ENCODE data around the gene TBC1D1. TPM values are rescaled to one million over a fixed set of nuclear protein-coding genes. Genes with fewer than 3 reads are reported as not detected.

Gene TBC1D1
- total RNA-seq, 2 experiments from 2014 or later: 84.9 to 89.0 TPM

DNA sequence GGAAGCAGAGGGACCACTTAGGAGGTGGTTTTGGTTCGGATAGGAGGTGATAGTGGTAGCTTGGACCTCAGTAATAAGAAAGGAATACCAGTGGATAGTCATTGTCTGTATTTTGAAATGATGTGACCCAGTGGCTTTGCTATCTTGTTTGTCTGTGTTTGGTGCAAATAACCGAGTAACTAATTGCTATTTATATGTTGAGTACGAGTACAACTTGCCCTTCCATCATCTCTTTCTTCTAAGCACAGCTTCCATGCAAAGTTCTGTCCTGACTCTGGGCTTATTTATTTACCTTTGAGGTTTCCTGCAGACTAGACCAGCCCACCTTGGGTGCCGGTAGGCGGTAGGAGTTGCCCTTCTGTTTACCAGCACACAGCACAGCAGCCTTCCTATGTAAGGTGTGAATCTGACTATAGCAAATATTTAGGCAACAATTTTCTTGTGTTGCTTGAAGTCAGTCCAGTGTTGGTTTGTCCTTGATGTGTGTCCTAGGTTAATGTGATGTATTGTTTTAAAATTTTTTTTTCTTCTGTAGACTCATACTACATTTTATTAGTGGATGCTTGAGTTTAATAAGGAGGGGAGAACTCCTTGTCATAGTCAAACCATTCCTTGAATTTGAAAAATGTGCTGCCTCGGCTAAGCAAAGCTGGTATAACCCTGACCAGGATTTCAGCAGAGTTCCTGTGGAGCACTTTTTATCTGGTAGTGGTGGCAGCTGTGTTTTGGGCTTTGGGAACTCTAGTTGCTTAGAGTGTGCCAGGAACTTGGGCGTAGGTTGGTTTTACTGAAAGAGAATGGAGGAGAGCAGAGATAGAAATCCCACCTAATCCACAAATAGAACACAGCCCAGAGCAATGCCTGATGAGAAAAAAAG, 91.2 kb downstream of the TBC1D1 start:
- POLR2A ChIA-PET: no interaction called here
- CTCF ChIA-PET: interaction anchor here (1.0 kb wide), 1 partner anchor 53 kb away, joined by 3 read pairs; no protein-coding TSS in a partner anchor

DNA sequence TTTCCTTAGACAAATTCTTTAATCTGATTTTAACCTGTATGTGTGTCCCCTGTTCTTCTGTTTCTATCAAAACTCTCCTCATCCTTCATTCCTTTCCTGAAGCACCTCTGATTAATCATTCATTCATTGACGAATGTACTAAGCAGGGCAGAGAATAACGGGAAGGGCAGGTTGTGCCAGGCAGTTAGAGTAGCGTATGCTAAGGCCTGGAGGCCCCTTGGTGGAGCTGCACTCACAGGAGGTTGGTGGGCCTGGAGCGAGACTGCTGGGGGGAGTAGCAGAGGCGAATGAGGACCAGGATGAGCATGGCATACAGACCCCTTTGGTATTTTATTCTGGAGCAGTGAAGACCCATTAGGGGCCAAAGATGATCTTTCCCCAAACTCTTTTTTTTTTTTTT, 91.9 kb downstream of the TBC1D1 start:
- POLR2A ChIA-PET: no interaction called here
- CTCF ChIA-PET: no interaction called here

DNA sequence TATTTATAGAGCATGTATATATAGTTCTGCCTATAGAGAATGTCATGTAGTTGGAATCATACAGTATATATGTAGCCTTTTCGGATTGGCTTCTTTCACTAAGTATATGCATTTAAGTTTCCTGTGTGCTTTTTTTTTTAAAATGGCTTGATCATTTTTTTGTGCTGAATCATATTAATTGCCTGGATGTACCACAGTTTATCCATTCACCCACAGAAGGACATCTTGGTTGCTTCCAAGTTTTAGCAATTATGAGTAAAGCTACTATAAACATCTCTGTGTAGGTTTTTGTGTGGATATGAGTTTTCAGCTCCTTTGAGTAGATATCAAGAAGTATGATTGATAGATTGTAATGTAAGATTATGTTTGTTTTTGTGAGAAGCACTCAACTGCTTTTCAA, 93.1 kb downstream of the TBC1D1 start:
- ChIA-PET POLR2A (no interaction called here), CTCF (no interaction called here)

DNA sequence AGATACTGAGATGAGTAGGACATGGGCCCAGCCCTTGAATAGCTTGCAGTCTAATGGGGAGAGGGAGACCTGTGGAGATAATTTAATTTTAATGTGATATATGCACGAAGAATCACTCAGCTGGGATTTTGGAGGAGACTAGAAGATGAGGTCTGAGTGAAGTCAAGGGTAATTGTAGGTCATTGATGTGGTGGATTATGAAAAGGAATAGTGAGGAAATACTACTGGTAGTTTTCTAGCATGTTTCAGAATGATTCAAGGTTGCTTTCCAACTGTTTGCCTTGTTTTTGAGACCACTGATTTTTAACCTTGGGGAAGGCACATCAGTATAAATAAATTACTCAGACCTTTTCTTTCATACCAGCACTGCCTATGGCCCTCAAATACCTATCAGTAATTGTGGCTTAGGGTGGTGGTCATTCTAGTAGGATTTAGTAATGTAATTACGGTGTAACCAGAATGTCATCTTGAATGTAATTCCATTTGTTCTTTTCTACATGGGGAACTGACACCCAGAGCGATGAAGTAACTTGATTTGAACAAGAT, 94.9 kb downstream of the TBC1D1 start:
- POLR2A ChIA-PET: no interaction called here
- CTCF ChIA-PET: no interaction called here

DNA sequence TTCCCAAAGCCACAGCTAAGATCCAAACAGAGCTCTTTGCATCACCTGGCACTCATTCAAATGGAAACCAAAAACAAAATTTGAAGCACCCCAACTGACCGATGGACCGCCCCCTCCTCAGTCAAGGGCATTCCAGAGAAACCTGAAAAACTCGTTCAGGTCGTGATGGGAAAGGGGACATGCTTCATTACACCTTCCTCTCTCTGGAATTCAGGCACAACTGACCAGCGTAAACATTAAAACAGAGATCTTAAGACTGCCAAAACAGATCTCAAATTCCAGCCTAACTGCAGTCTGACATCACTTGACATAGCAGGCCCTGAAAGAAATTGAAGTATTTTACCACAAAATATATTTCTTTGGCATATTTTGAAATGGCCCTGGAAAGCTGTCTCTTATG, 97.8 kb downstream of the TBC1D1 start:
- CTCF ChIA-PET: no interaction called here
- POLR2A ChIA-PET: no interaction called here

DNA sequence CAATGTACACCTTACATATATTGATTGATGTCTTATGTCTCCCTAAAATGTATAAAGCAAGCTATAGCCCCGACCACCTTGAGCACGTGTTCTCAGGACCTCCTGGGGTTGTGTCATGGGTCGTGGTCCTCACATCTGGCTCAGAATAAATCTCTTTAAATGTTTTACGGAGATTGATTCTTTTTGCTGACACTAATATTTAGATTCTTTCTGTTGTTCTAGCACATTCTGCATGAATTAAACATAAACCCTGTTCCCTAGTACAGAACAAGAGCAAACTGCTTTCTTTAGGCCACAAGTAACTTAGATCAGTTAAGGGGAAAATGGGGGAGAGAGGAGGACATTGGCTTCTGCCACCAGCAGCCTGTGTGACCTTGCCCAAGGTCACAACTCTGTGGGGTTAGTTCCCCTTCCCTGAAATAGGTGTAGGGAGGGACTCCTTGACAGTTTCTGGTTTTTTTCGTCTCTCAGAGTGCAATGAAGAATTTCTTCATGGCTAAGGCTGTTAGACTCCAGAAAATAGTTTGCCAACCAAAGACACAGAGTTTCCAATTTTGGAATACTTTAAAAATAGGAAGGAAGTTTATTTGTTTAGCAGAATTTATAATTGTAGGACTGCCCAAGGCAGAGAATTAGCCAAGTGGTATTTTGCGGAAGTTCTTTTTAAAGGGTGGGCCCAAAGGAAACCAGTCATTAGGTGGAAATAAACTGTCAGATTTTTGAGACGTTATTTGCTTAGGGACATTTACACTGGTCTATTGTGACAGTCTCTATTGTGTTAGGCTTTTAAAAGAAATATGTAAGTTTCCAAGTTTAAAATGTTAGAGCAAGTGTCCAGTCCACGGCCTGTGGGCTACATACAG, 98.7 kb downstream of the TBC1D1 start:
- ChIA-PET POLR2A (no interaction called here), CTCF (no interaction called here)

DNA sequence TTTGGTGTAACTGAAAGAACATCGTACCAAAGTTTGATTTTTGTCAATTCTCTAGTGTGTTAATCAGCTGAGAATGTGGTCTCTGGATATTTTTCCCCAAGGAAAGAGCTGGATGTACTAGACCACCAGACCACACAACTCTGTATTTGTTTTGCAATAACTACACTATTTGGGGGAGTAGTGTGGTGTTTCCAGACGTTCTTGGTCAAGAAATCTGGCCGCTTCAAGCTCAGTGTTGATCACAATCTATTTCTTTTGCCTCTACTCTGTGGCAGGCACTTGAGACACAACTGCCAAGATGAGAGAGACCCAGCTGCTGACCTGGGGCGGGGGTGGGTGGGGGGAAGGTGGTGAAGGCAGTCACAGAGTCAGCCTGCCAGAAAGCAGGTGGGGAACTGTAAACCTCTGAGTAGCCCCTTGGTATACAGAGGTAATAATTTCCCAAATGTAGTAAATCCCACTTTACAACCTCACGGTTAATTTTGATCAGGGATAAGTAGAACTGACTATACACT, 99.9 kb downstream of the TBC1D1 start:
- ChIA-PET POLR2A (no interaction called here), CTCF (no interaction called here)

DNA sequence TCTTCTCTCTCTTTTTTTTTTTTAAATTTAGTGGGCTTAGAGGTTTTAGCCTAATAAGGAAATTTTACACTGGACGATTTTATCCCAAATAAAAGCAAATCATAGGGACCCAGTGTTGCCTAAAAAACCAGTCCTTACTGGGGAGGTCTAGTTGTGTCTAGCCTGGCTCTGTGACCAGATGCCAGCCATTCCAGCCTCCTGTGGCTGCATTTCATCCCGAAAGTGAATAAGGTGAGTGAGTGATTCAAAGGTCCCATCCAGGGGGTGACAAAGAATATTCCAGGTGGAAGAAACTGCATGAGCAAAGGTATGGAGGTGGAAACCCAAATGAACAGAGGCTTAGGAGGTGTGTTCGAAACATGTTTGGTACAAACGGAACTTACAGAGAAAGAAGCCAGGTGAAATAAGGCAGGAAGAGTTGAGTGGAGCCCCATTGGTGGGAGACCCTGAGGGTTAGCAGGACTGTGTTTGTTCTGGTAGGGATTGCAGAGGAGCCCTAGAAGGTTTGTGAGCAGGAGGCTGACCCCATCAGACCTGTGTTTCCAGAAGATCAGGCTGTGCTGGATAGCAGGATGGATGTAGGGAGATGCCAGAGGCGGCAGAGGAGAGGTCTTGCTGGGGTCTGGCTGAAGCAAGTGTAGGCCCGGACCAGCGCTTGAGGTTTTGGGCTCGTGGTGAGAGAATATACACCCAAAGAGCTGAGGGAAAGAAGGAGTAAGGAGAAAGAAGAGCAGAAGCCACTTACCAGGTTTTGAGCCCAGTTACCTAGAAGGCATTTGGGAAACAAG, 100.9 kb downstream of the TBC1D1 start:
- CTCF ChIA-PET: no interaction called here
- POLR2A ChIA-PET: no interaction called here

DNA sequence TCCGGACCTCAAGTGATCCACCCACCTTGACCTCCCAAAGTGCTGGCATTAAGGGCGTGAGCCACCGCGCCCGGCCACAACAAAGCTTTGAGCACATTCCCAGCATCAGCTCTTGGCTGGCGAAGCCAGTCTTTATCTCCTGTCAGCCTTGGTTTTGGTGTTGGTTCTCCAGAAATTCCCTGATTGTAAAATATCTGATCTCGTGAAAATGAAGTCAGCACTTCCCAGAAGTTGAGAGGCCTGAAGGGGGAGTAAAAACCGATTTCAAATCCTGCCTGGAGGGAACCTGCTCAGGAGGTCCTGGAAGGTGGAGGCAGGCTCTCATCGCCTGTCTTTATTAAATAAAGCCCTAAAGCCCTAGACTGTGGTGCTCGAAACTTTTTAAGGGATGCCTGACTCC, 102.9 kb downstream of the TBC1D1 start:
- POLR2A ChIA-PET: no interaction called here
- CTCF ChIA-PET: no interaction called here

DNA sequence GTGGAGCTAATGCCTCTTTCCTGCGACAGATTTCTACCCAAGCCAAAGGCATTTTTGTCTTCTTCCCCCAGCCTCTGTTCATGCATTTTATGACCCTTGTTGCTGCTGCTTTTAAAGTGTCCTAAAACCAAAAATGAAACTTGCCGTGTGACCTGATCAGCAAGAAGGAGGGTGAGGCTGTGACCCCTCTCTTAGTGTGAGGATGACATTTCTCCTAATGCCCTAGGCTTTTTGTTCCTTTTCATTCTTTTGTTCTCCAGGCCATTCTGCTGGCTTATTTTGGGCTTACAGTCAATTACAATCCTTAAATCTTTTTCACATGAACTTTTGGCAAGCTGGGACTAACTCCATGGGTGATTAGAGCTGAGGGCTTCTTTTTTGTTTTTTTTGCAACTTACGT, 103.7 kb downstream of the TBC1D1 start:
- ChIA-PET POLR2A (no interaction called here), CTCF (no interaction called here)

DNA sequence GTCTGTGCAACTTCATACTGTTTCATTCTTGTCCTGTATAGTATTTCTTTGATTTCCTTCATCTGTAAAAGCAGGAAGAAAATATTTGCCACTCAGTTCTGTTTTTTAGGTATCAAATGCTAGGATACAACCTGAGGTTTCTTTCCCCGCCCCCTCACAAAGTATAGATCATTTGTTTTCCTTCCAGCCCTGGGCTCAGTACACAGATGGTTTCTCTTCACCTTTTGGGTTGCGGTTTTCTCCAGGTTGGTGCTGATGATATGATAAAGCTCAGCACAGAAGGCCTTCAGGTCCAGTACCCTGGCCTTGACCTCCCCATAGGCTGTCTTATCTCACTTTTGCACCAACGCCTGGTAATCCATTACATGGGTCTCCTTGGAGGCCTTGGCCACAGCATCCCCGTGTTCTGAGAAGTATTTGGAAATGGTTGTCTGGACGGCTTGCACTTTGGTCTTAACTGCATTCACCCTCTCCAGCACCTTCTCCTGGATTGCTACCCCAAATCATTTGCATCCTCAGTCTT, 104.5 kb downstream of the TBC1D1 start:
- ChIA-PET CTCF (no interaction called here), POLR2A (no interaction called here)

DNA sequence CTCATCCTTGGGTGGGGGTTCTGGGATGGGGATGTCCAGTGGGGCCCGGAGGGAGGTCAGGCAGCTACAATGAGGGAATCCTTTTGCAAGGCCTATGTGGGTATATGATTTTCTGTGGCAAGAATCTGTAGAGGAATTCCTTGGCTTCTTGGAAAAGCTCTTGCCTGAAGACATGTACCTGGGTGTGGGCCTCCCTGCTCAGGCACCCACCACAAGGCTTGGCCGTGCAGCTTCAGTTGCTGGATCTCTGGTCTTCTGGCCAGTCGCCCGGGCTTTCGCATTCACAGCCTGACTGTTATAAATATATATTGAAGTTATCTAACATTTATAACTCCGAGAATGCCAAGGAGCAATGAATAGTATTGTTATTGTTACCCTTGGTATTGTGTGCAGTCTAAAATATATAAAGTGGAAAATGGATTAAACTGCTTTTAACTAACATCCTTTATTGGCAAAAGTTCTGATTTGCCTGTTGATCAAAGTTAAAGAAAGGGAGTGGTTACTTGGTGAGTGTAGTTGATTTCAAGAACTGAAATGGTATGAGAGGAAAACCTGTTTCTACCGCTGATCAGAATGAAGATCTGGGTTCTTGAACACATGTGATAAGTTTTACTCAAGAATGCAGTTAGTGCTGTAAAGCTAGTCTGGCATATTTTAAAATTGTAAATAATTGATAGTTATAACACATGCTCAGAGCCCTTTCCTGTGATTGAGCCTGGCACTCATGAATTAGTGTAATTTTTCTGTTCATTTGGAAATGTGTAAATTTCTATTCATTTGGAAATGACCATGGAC, 105.3 kb downstream of the TBC1D1 start:
- ChIA-PET CTCF (interaction anchor here (1.8 kb wide), 1 partner anchor 18 kb away, joined by 5 read pairs; no protein-coding TSS in a partner anchor), POLR2A (no interaction called here)

DNA sequence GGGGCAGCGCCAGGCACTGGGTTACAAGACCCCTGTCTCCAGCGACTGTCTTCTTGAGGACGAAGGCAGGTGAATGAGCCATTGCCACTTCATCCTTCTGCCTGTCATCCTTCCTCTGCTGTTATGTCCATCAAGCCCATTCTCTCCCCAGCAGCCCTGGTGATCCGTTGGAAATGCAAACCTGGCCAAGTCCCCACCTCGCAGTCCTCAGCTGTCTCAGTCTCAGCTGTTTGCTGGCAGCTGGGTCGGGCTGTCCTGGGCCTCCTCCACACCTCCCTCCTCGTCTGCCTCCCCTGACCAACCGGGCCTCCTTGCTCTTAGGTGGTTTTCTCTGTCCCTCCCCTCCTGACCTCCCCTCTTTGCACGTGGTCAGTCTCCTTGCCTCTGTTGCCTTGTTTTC, 107.3 kb downstream of the TBC1D1 start:
- POLR2A ChIA-PET: no interaction called here
- CTCF ChIA-PET: interaction anchor here (1.8 kb wide), 1 partner anchor 20 kb away, joined by 5 read pairs; no protein-coding TSS in a partner anchor

DNA sequence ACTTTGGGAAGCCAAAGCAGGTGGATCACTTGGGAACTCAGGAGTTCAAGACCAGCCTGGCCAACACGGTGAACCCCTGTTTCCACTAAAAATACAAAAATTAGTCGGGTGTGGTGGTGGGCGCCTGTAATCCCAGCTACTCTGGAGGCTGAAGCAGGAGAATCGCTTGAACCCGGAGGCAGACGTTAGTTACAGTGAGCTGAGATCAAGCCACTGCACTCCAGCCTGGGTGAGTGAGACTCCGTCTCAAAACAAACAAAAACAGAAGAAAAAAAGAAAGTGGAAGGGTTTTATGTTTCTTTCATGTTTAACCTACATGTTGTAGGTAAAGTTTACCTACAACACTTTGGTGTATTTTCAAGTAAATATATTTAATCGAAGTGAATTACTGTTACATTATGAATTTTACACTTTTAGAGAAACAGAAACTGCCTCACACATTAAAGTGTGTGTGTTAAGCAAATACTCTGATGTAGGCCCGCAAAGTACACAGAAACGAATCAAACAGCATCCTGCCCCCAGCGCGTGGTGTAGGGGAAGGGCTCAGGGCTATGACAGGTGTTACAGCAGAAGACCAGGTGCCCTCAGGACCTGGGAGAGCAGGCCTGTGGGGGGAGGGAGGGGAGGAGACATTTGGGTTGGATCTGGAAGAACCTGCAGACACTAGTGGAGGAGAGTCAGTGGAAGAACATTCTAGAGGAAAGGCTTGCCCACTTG, 108.3 kb downstream of the TBC1D1 start:
- ChIA-PET CTCF (no interaction called here), POLR2A (no interaction called here)

DNA sequence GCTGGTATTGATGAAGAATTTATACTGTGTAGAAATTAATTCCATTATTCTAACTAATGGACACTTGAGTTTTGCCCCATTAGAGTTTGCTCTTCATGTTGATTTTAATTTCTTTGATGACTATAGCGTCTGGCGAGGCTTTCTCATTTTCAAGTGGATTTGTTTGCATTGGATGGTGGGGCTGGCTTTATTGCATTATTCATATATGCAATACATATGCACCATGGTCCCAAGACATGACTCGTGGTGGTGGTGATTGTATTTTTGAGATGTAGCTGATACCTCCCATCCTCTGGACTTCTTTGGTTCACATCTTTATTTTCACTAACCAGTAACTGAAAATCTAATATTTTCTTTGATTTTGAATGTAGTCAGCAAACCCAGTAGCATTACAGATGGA, 109.1 kb downstream of the TBC1D1 start:
- POLR2A ChIA-PET: no interaction called here
- CTCF ChIA-PET: no interaction called here

DNA sequence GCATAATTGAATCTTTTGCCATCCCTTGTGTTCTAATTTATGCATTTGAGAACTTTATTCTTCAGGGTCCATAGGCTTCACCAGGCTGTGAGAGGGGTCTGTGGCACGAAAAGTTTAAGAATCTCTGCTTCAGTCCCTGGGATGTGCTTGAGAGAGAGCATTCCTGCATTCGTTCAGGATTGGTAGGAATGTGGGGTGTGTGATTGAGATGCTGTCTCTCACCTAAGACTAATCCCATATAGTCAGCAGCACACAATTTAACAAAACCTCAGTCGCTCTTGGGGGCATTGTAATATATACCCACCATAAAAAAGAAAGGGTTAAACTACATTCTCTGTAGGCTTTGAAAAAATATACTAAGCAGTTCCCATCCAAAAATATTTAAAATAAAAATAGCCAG, 111.0 kb downstream of the TBC1D1 start:
- ChIA-PET CTCF (no interaction called here), POLR2A (no interaction called here)

DNA sequence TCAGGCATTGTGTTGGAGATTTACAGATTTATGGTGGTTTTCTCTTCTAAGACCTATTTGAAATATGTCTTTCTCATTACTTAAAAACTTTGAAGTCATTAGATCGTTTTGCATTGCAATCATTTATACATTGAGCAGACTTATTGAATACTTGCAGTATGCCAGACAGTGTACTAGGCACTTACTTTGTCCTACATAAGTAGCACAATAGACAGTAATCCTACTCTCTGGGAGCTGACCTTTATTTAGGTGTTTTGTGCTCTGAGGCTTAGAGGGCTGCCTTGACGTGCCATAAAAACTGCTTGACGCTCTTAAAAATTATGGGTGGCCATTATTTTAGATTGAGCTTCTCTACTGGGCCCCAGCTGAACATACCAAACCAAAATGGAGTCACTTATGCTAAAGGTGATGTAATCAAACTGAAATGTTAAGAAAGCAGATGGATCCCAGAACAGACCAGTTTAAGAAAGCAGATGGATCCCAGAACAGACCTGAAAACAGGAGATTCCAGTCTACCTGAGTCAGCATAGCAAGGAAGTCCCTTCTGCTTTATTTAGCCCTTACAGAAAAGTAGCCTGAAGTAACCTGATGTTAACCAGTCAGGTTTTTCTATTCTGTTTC, 111.7 kb downstream of the TBC1D1 start:
- ChIA-PET POLR2A (no interaction called here), CTCF (no interaction called here)

DNA sequence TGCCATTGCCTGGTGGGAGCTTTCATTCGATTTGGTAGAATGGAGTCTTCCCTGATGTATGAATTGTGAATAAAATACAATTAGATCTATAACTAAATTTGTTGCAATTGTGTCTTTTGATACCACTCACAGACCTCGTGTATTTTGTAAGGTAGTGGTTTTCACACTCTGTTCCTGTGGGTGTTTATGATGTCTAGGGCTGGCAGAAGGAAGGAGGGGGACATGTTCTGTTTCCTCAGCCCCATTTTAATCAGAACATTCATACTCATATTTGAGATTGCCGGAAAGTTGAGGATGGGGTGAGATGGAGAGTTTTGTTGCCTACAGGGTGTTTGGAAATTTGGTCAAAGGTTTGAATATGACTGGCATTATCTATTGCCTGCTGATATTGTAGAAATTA, 112.2 kb downstream of the TBC1D1 start:
- ChIA-PET CTCF (no interaction called here), POLR2A (no interaction called here)
